ENCODE measurements around the gene SPATA31C2.
"Not testable (repeated sequence)": the region's sequence is repeated elsewhere in the genome, so short reads cannot be mapped to it uniquely, and the experiment has no call there.

Gene SPATA31C2

GRCh38 chr9:88138375-88138774 is at the start of gene SPATA31C2:
TSS of gene SPATA31C2 (minus strand) at chr9:88138475. CDS start at chr9:88138446, 29 bp downstream.
- not testable (repeated sequence) for DNase-seq (ENCODE audit: low read depth in 1 of 2, low spot score in 1 of 2)

- no peak for DNase-seq (ENCODE audit: low read depth in 1 of 2, low spot score in 1 of 2)
These were observed 49.4 kb upstream of the SPATA31C2 start for GRCh38 chr9:88187631-88188030.

- no peak for DNase-seq (ENCODE audit: low read depth in 1 of 2, low spot score in 1 of 2)
These were observed 48.3 kb upstream of the SPATA31C2 start for GRCh38 chr9:88186495-88187110.

GRCh38 chr9:88184976-88185375 is 46.7 kb upstream of the SPATA31C2 start:
- DNase-seq (ENCODE audit: low read depth in 1 of 2, low spot score in 1 of 2), result no peak

GRCh38 chr9:88183798-88184495 is 45.7 kb upstream of the SPATA31C2 start:
- no peak for DNase-seq (ENCODE audit: low read depth in 1 of 2, low spot score in 1 of 2)

- DNase-seq (ENCODE audit: low read depth in 1 of 2, low spot score in 1 of 2), result no peak
These were observed 44.2 kb upstream of the SPATA31C2 start for GRCh38 chr9:88182501-88182900.

- no peak for DNase-seq (ENCODE audit: low read depth in 1 of 2, low spot score in 1 of 2)
These were observed 41.9 kb upstream of the SPATA31C2 start for GRCh38 chr9:88180081-88180765.

GRCh38 chr9:88179062-88179521 is 40.8 kb upstream of the SPATA31C2 start:
- DNase-seq (ENCODE audit: low read depth in 1 of 2, low spot score in 1 of 2), result no peak

- no peak for DNase-seq (ENCODE audit: low read depth in 1 of 2, low spot score in 1 of 2)
These were observed 40.4 kb upstream of the SPATA31C2 start for GRCh38 chr9:88178641-88179040.

- no peak for DNase-seq (ENCODE audit: low read depth in 1 of 2, low spot score in 1 of 2)
These were observed 39.1 kb upstream of the SPATA31C2 start for GRCh38 chr9:88177371-88177770.

- DNase-seq (ENCODE audit: low read depth in 1 of 2, low spot score in 1 of 2), result no peak
These were observed 36.0 kb upstream of the SPATA31C2 start for GRCh38 chr9:88174324-88174723.

- no peak for DNase-seq (ENCODE audit: low read depth in 1 of 2, low spot score in 1 of 2)
These were observed 35.2 kb upstream of the SPATA31C2 start for GRCh38 chr9:88173378-88173999.

- DNase-seq (ENCODE audit: low read depth in 1 of 2, low spot score in 1 of 2), result no peak
These were observed 31.4 kb upstream of the SPATA31C2 start for GRCh38 chr9:88169700-88170099.

GRCh38 chr9:88168564-88168963 is 30.3 kb upstream of the SPATA31C2 start:
- no peak for DNase-seq (ENCODE audit: low read depth in 1 of 2, low spot score in 1 of 2)

- no peak for DNase-seq (ENCODE audit: low read depth in 1 of 2, low spot score in 1 of 2)
These were observed 28.4 kb upstream of the SPATA31C2 start for GRCh38 chr9:88166660-88167059.

- no peak for DNase-seq (ENCODE audit: low read depth in 1 of 2, low spot score in 1 of 2)
These were observed 26.6 kb upstream of the SPATA31C2 start for GRCh38 chr9:88164850-88165249.

GRCh38 chr9:88161144-88161543 is 22.9 kb upstream of the SPATA31C2 start:
- DNase-seq (ENCODE audit: low read depth in 1 of 2, low spot score in 1 of 2), result no peak

- no peak for DNase-seq (ENCODE audit: low read depth in 1 of 2, low spot score in 1 of 2)
These were observed 5.8 kb upstream of the SPATA31C2 start for GRCh38 chr9:88143957-88144625.

- DNase-seq (ENCODE audit: low read depth in 1 of 2, low spot score in 1 of 2), result no peak
These were observed 4.9 kb upstream of the SPATA31C2 start for GRCh38 chr9:88143179-88143578.

- not testable (repeated sequence) for DNase-seq (ENCODE audit: low read depth in 1 of 2, low spot score in 1 of 2)
These were observed 4.7 kb downstream of the SPATA31C2 start for GRCh38 chr9:88133552-88133951.

GRCh38 chr9:88129556-88129955 is 8.7 kb downstream of the SPATA31C2 start:
- not testable (repeated sequence) for DNase-seq (ENCODE audit: low read depth in 1 of 2, low spot score in 1 of 2)

Measured in activated T-helper 1 cell treated with anti-CD3 and anti-CD28 coated beads, Interleukin-2, amount 50 U/mL, for 16 hours (primary cell).